Endothelial cell of umbilical vein (primary cell): ENCODE results near the gene NDUFS4. TPM values are rescaled to one million over a fixed set of nuclear protein-coding genes. Genes with fewer than 3 reads are reported as not detected.

Source experiments
- BruUV-seq: library from RNA; stranded (reverse); fragments of 400-500 nt; replicated peaks from 2 replicates; lab custom pipeline; 2021; lab: Mats Ljungman, UMichigan
- CTCF ChIA-PET: fragments of 300-600, 350-600 bp; sonication (Branson Sonifier 250); formaldehyde crosslinking; loops from one replicate; lab custom pipeline; 2021; ENCODE audit warnings: antibody characterized with exemption, inconsistent platforms; lab: Charles Lee
- POLR2A ChIA-PET: fragments of 300-600, 350-600 bp; sonication (Branson Sonifier 250); formaldehyde crosslinking; loops from one replicate; lab custom pipeline; 2021; ENCODE audit warnings: antibody characterized with exemption, inconsistent platforms; lab: Charles Lee
- DNase-seq: peaks from one replicate; pipeline ENCODE4 v3.0.0-alpha.2; 2011; ENCODE audit warnings: low read depth, low spot score
- FAIRE-seq: peaks from 2 replicates; lab custom pipeline; 2011; peaks lifted over from hg19 to GRCh38; lab: Jason Lieb, UNC
- H2AFZ ChIP-seq: 2 replicates; pipeline ENCODE4 v1.6.0; 2012; ENCODE audit warnings: low read depth, low read length, control low read depth, inconsistent platforms
- H3K27ac ChIP-seq: 2 replicates; pipeline ENCODE4 v1.5.1; 2011; ENCODE audit warnings: low read depth, mild to moderate bottlenecking, control low read depth, low read length, moderate library complexity; ENCODE audit not compliant: insufficient read depth
- H3K27me3 ChIP-seq, 2 experiments: 2 replicates each; pipeline versions ENCODE4 v1.6.0 to v1.6.1; 2011; ENCODE audit warnings: low read length in 2 of 2, mixed read lengths in 1 of 2; ENCODE audit not compliant: control insufficient read depth in 2 of 2, insufficient read depth in 2 of 2
- H3K36me3 ChIP-seq, 2 experiments: 2 replicates in 1 of 2; 3 replicates in 1 of 2; pipeline ENCODE4 v1.5.1; 2011; ENCODE audit warnings: low read length in 2 of 2, mild to moderate bottlenecking in 1 of 2, moderate library complexity in 1 of 2; ENCODE audit not compliant: control insufficient read depth in 2 of 2, insufficient read depth in 2 of 2; ENCODE audit errors: extremely low read depth in 1 of 2
- H3K4me1 ChIP-seq: 3 replicates; pipeline ENCODE4 v1.5.1; 2011; ENCODE audit warnings: mild to moderate bottlenecking, low read length; ENCODE audit not compliant: control insufficient read depth, insufficient read depth; ENCODE audit errors: extremely low read depth
- H3K4me2 ChIP-seq: 2 replicates; pipeline ENCODE4 v1.6.1; 2011; ENCODE audit warnings: low read length, control low read depth, mixed read lengths; ENCODE audit not compliant: insufficient read depth
- H3K4me3 ChIP-seq, 3 experiments: fragments of 200-600 bp in 1 of 3; sonication (generic), shearing (Covaris generic) in 1 of 3; replicated peaks in 1 of 3; 2 replicates each; pipeline ENCODE4 v1.5.1; 2011 to 2016; ENCODE audit warnings: control low read depth in 3 of 3, low read length in 3 of 3, mild to moderate bottlenecking in 2 of 3, inconsistent platforms in 1 of 3, low read depth in 1 of 3, moderate library complexity in 1 of 3; ENCODE audit not compliant: insufficient read depth in 1 of 3
- H3K79me2 ChIP-seq: 2 replicates; pipeline ENCODE4 v1.6.0; 2012; ENCODE audit warnings: low read length, inconsistent platforms; ENCODE audit not compliant: control insufficient read depth, insufficient read depth
- H3K9ac ChIP-seq: replicated peaks from 2 replicates; pipeline ENCODE3; 2011; ENCODE audit warnings: low read length, control low read depth; ENCODE audit not compliant: insufficient read depth; ENCODE audit errors: extremely low read depth
- H3K9me1 ChIP-seq: replicated peaks from 3 replicates; pipeline ENCODE4 v1.6.0; 2011; ENCODE audit warnings: mild to moderate bottlenecking, low read length; ENCODE audit not compliant: control insufficient read depth, insufficient read depth; ENCODE audit errors: extremely low read depth
- H3K9me3 ChIP-seq: replicated peaks from 2 replicates; pipeline ENCODE4 v1.5.1; 2012; ENCODE audit warnings: low read length, inconsistent platforms; ENCODE audit not compliant: control insufficient read depth, insufficient read depth
- H4K20me1 ChIP-seq: replicated peaks from 2 replicates; pipeline ENCODE3; 2011; ENCODE audit warnings: mild to moderate bottlenecking, low read length; ENCODE audit not compliant: control insufficient read depth, insufficient read depth; ENCODE audit errors: extremely low read depth
- EZH2 ChIP-seq: IDR thresholded peaks from 2 replicates; pipeline ENCODE4 v1.6.1; 2012; ENCODE audit warnings: borderline replicate concordance, low read depth, mild to moderate bottlenecking, moderate library complexity, low read length, inconsistent platforms; ENCODE audit not compliant: severe bottlenecking
- FOS ChIP-seq: IDR thresholded peaks from 2 replicates; pipeline ENCODE4 v1.6.1; 2011; ENCODE audit warnings: mild to moderate bottlenecking, low read length, moderate library complexity, borderline replicate concordance; ENCODE audit not compliant: insufficient read depth
- GATA2 ChIP-seq: IDR thresholded peaks from 2 replicates; pipeline ENCODE4 v1.7.0; 2011; ENCODE audit warnings: low read depth, mild to moderate bottlenecking, moderate library complexity, mixed read lengths, low read length; ENCODE audit not compliant: insufficient read length, insufficient read depth
- JUN ChIP-seq: IDR thresholded peaks from 2 replicates; pipeline ENCODE4 v1.6.1; 2011; ENCODE audit warnings: borderline replicate concordance, low read depth; ENCODE audit not compliant: insufficient read length, insufficient read depth
- MYC ChIP-seq: IDR thresholded peaks from one replicate; pipeline ENCODE4 v1.6.1; 2011; ENCODE audit warnings: mild to moderate bottlenecking, low read depth, low read length
- POLR2A ChIP-seq: IDR thresholded peaks from 2 replicates; pipeline ENCODE4 v1.6.1; 2012; ENCODE audit warnings: low read depth, mild to moderate bottlenecking, control low read depth, low read length
- POLR2AphosphoS5 ChIP-seq: IDR thresholded peaks from 2 replicates; pipeline ENCODE4 v1.6.1; 2012; ENCODE audit warnings: low read depth, mild to moderate bottlenecking, control low read depth, low read length, moderate library complexity; ENCODE audit not compliant: insufficient read depth
- dilution Hi-C: fragments of 300-500 bp; cut with MboI; formaldehyde crosslinking; loops from one replicate; pipeline ENCODE4 v1.15.0; 2019; ENCODE audit warnings: low sequenced_read_pairs; ENCODE audit not compliant: extremely low pct_ligation_motif_present
- intact Hi-C: fragments of 100-400 bp; cut with micrococcal nuclease; formaldehyde crosslinking; loops from one replicate; pipeline ENCODE4 v1.10.0; 2022
- polyA plus RNA-seq, 4 experiments: library from polyadenylated mRNA; depleted of rRNA in 3 of 4; stranded (reverse) in 3 of 4; unstranded in 1 of 4; fragments of >200 nt; gene quantifications; 2 replicates each; pipeline versions ENCODE4 v1.2.1 to v1.2.3, GENCODE V29; 2011 to 2012; ENCODE audit warnings: missing spikeins in 1 of 4
- total RNA-seq: library from RNA; stranded (reverse); gene quantifications from 2 replicates; pipeline ENCODE4 v1.2.3, GENCODE V29; 2021
- TF ChIP-seq, protein P1 (sequence below), 2 donors: IDR thresholded peaks; 1 replicate in 1 of 2; 2 replicates in 1 of 2; pipeline ENCODE4 v1.5.1; 2011; ENCODE audit warnings: low read length in 2 of 2, mild to moderate bottlenecking in 2 of 2, moderate library complexity in 2 of 2, control low read depth in 1 of 2, inconsistent platforms in 1 of 2, low read depth in 1 of 2; ENCODE audit not compliant: insufficient read depth in 1 of 2; ENCODE audit errors: extremely low read depth in 1 of 2
- TF ChIP-seq, protein P2 (sequence below): IDR thresholded peaks from 2 replicates; pipeline ENCODE4 v1.6.1; 2011; ENCODE audit not compliant: insufficient read depth, insufficient read length

NDUFS4 gene
- total and polyA plus RNA-seq, 2 donors (not counting 3 experiments of a cell fraction or from before 2014, with no cell fraction given), result 70.4 to 76.2 TPM

DNA sequence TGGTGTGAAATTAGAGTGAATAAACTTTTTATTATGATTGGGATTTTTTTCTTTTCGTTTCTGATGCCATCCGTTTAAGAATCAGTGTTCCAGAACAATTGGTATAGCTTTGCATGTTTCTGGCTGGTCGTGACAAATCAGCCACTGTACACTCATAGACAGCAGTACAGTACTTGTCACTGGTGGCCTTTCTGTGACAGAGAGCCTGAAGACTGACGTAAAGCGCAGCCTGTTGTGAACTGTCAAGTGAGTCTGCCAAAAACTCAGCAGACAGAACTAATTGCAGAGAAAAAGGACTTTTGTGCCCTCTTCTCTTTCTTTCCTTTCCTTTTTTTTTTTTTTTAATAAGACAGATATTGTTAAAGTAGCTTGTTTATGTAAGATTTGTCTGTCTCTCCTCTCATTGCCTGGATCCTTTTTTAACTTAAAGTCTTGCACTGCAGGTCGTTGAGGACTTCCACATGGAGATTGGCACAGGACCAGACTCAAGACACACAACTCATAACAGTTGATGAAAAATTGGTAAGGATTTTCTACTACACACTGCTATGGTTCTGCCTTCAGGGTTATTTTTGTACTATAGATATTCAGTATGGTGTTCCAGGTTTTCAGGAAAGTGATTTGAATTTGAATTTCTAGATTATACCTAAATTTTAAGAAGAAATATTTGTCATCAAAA, 42.7 kb downstream of the NDUFS4 start:
- Histone ChIP-seq H3K4me2 (no peak overlapping the region), H3K36me3 (no peaks in the 10 kb centered on the region), H3K4me3 (no peak overlapping the region), H3K27ac (no peak overlapping the region), H3K9ac (no peak overlapping the region), H3K9me1 (no peaks in the 10 kb centered on the region), H2AFZ (no peak overlapping the region), H3K9me3 (no peaks in the 10 kb centered on the region), H3K79me2 (peaks cover 8% of the 10 kb centered on the region), H4K20me1 (peaks cover 2% of the 10 kb centered on the region), H3K27me3 (no peaks in the 10 kb centered on the region), H3K4me1 (no peaks in the 10 kb centered on the region)
- FAIRE-seq, result no peak
- TF ChIP-seq EZH2 (no peak), POLR2A (no peak), FOS (no peak), JUN (no peak), MYC (no peak), GATA2 (no peak), POLR2AphosphoS5 (no peak)
- TF ChIP-seq, protein P1, sequence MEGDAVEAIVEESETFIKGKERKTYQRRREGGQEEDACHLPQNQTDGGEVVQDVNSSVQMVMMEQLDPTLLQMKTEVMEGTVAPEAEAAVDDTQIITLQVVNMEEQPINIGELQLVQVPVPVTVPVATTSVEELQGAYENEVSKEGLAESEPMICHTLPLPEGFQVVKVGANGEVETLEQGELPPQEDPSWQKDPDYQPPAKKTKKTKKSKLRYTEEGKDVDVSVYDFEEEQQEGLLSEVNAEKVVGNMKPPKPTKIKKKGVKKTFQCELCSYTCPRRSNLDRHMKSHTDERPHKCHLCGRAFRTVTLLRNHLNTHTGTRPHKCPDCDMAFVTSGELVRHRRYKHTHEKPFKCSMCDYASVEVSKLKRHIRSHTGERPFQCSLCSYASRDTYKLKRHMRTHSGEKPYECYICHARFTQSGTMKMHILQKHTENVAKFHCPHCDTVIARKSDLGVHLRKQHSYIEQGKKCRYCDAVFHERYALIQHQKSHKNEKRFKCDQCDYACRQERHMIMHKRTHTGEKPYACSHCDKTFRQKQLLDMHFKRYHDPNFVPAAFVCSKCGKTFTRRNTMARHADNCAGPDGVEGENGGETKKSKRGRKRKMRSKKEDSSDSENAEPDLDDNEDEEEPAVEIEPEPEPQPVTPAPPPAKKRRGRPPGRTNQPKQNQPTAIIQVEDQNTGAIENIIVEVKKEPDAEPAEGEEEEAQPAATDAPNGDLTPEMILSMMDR (IDR thresholded peaks at IDR 0.05; ENCODE audit: extremely low read depth in 1 of 2, insufficient read depth in 1 of 2, low read depth in 1 of 2, low read length in 2 of 2), result no peak
- TF ChIP-seq, protein P2, sequence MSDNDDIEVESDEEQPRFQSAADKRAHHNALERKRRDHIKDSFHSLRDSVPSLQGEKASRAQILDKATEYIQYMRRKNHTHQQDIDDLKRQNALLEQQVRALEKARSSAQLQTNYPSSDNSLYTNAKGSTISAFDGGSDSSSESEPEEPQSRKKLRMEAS, result no peak
- DNase-seq, result no peak
- BruUV-seq, result no TSS peak
- intact Hi-C loops (no loop called here), dilution Hi-C loops (no loop called here)
- CTCF ChIA-PET, result no interaction called here
- POLR2A ChIA-PET, result no interaction called here
